GM12878 (cell line): ENCODE data around the gene NARF. TPM values are rescaled to one million over a fixed set of nuclear protein-coding genes. Genes with fewer than 3 reads are reported as not detected.

Experiments
- ASH2L ChIP-seq: fragments of 300-600, 200-600 bp; sonication (generic); IDR thresholded peaks from 2 replicates; pipeline ENCODE4 v1.6.1; 2017; ENCODE audit warnings: low read depth, mild to moderate bottlenecking, borderline replicate concordance
- CHD4 ChIP-seq: fragments of 200-600 bp; sonication (generic); IDR thresholded peaks from 2 replicates; pipeline ENCODE4 v1.6.1; 2016; ENCODE audit warnings: mild to moderate bottlenecking
- EGR1 ChIP-seq, 2 experiments: IDR thresholded peaks; 1 replicate in 1 of 2; 2 replicates in 1 of 2; pipeline ENCODE4 v1.6.1; 2011 to 2012; ENCODE audit warnings: low read depth in 2 of 2, low read length in 2 of 2, borderline replicate concordance in 1 of 2, mild to moderate bottlenecking in 1 of 2, moderate library complexity in 1 of 2
- FOXK2 ChIP-seq: fragments of 450-650 bp; IDR thresholded peaks from 2 replicates; pipeline ENCODE4 v1.6.1; 2017; ENCODE audit warnings: mild to moderate bottlenecking, moderate library complexity
- IRF4 ChIP-seq: IDR thresholded peaks from 2 replicates; pipeline ENCODE4 v1.6.1; 2011; ENCODE audit warnings: low read depth, low read length
- MTA2 ChIP-seq: fragments of 450-650 bp; IDR thresholded peaks from 2 replicates; pipeline ENCODE4 v1.6.1; 2016; ENCODE audit warnings: low read depth, mild to moderate bottlenecking, moderate library complexity
- NFIC ChIP-seq: IDR thresholded peaks from 2 replicates; pipeline ENCODE4 v1.6.1; 2012; ENCODE audit warnings: low read depth, mild to moderate bottlenecking, inconsistent platforms, low read length, moderate library complexity
- NR2C1 ChIP-seq: fragments of 450-650 bp; IDR thresholded peaks from 2 replicates; pipeline ENCODE4 v1.6.1; 2017; ENCODE audit warnings: antibody characterized with exemption, mild to moderate bottlenecking, moderate library complexity
- NRF1 ChIP-seq: conservative IDR thresholded peaks from 2 replicates; pipeline ENCODE4 v1.6.1; 2011; ENCODE audit warnings: mild to moderate bottlenecking, low read depth, low read length, improper control_type of control experiment
- POLR2A ChIP-seq: IDR thresholded peaks from 2 replicates; pipeline ENCODE4 v1.6.1; 2011; ENCODE audit warnings: low read depth, mild to moderate bottlenecking, low read length
- RFX5 ChIP-seq: IDR thresholded peaks from 2 replicates; pipeline ENCODE4 v1.6.1; 2011; ENCODE audit warnings: low read depth, low read length, improper control_type of control experiment
- RUNX3 ChIP-seq: IDR thresholded peaks from 2 replicates; pipeline ENCODE4 v1.6.1; 2012; ENCODE audit warnings: low read length, inconsistent platforms
- TAF1 ChIP-seq: IDR thresholded peaks from 2 replicates; pipeline ENCODE4 v1.6.1; 2011; ENCODE audit warnings: mild to moderate bottlenecking, low read depth, low read length, borderline replicate concordance
- TCF7 ChIP-seq: IDR thresholded peaks from 2 replicates; pipeline ENCODE4 v1.6.1; 2014; ENCODE audit warnings: antibody characterized with exemption, borderline replicate concordance
- ZNF207 ChIP-seq: fragments of 450-650 bp; IDR thresholded peaks from 2 replicates; pipeline ENCODE4 v1.6.1; 2014; ENCODE audit warnings: antibody characterized with exemption, mild to moderate bottlenecking, borderline replicate concordance
- polyA plus RNA-seq, 11 experiments: library from polyadenylated mRNA; depleted of rRNA in 4 of 11; unstranded in 6 of 11; stranded (reverse) in 5 of 11; fragments of >200 nt; fragmentation: Nextera tagmentation in 4 of 11; fragmentation: Illumina TruSeq in 1 of 11; extraction: Ambion mirVana in 4 of 11; extraction: Trizol in 1 of 11; gene quantifications; 1 replicate in 1 of 11; 2 replicates in 10 of 11; pipeline versions ENCODE4 v1.2.1 to v1.2.3, GENCODE V29; 2011 to 2016; ENCODE audit warnings: inconsistent platforms in 2 of 11, missing spikeins in 2 of 11, low read depth in 1 of 11
- total RNA-seq, 4 experiments: library from RNA; depleted of rRNA in 3 of 4; stranded (reverse); fragments of >200 nt in 3 of 4; fragmentation: Illumina TruSeq in 1 of 4; extraction: Trizol in 1 of 4; gene quantifications; 2 replicates each; pipeline versions ENCODE4 v1.2.1 to v1.2.3, GENCODE V29; 2013 to 2021
- TF ChIP-seq, protein P1 (sequence below): fragments of 450-650 bp; formaldehyde crosslinking; IDR thresholded peaks from 2 replicates; pipeline ENCODE4 v1.4.0; 2022; ENCODE audit warnings: mild to moderate bottlenecking, moderate library complexity
- TF ChIP-seq, protein P2 (sequence below): IDR thresholded peaks from 2 replicates; pipeline ENCODE4 v1.6.1; 2012; ENCODE audit warnings: low read length, inconsistent platforms
- TF ChIP-seq, protein P3 (sequence below): IDR thresholded peaks from 2 replicates; pipeline ENCODE4 v1.6.1; 2011; ENCODE audit warnings: borderline replicate concordance, low read depth, mild to moderate bottlenecking, moderate library complexity, mixed read lengths, low read length; ENCODE audit not compliant: insufficient read depth; ENCODE audit errors: extremely low read length
- TF ChIP-seq, protein P4 (sequence below): fragments of 450-650 bp; formaldehyde crosslinking; IDR thresholded peaks from 2 replicates; pipeline ENCODE4 v1.4.0; 2020; ENCODE audit warnings: mild to moderate bottlenecking, moderate library complexity
- TF ChIP-seq, protein P5 (sequence below): fragments of 150-350 bp; IDR thresholded peaks from 2 replicates; pipeline ENCODE4 v1.6.1; 2014; ENCODE audit warnings: mild to moderate bottlenecking, low read depth, low read length

NARF gene
- total and polyA plus RNA-seq, 10 of the 15 experiments (the other 5 are each of a cell fraction or from before 2014, with no cell fraction given): 16.7 to 126 (median 47.5) TPM

DNA sequence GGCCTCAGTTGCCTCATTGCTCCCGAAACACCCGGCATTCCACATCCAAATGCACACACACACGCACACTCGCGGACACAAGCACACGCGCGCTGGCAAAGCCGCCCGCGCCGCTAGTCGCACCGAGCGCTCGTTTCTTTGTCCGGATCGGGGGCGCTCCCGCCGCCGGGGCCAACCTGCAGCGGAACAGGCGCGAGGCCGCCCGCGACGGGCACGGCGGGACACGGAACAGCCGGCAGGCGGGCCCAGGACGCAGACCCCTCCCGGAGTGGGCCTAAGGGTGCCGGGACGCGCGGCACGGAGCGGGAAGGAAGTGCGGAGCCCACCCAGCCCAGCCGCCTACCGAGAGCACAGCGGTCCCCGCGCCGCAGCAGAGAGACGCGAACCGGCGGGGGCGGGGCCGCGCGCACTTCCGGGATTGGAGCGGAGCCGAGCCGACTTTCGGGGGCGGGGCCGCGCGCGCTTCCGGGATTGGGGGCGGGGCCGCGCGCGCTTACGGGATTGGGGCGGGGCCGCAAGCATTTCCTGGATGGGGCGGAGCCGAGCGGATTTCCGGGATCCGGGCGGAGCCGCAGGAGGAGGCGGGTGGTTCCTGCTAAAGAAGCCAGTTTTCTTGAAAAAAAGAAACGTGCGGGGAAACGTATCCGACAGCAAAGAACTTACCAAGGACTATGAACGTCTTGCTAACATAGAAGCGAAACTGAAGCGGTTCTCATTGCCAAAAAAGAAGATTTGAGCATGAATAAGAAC lies 8.0 kb upstream of the NARF start, which contains the start of gene CYBC1 (continued):
- TF ChIP-seq ZNF207 (peak; percentile 83), TAF1 (peak; percentile 91; the same call in 1 of the 2 replicates), EGR1 (IDR thresholded peaks at IDR 0.05; ENCODE audit: borderline replicate concordance in 1 of 2, low read depth in 2 of 2, low read length in 2 of 2) (peak in 1 of 2 experiments; percentile 80; a peak in 2 of 3 replicates), CHD4 (no peak), NRF1 (no peak), NFIC (no peak), ASH2L (no peak), RFX5 (no peak), POLR2A (peak; percentile 98), NR2C1 (no peak), FOXK2 (no peak), IRF4 (no peak), MTA2 (no peak), TCF7 (no peak), RUNX3 (peak; percentile 31)
- TF ChIP-seq, protein P1, sequence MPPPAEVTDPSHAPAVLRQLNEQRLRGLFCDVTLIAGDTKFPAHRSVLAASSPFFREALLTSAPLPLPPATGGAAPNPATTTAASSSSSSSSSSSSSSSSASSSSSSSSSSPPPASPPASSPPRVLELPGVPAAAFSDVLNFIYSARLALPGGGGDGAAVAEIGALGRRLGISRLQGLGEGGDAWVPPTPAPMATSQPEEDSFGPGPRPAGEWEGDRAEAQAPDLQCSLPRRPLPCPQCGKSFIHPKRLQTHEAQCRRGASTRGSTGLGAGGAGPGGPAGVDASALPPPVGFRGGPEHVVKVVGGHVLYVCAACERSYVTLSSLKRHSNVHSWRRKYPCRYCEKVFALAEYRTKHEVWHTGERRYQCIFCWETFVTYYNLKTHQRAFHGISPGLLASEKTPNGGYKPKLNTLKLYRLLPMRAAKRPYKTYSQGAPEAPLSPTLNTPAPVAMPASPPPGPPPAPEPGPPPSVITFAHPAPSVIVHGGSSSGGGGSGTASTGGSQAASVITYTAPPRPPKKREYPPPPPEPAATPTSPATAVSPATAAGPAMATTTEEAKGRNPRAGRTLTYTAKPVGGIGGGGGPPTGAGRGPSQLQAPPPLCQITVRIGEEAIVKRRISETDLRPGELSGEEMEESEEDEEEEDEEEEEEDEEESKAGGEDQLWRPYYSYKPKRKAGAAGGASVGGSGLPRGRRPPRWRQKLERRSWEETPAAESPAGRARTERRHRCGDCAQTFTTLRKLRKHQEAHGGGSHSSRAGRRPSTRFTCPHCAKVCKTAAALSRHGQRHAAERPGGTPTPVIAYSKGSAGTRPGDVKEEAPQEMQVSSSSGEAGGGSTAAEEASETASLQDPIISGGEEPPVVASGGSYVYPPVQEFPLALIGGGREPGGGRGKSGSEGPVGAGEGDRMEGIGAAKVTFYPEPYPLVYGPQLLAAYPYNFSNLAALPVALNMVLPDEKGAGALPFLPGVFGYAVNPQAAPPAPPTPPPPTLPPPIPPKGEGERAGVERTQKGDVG (CRISPR knock-in tag): no peak
- TF ChIP-seq, protein P2, sequence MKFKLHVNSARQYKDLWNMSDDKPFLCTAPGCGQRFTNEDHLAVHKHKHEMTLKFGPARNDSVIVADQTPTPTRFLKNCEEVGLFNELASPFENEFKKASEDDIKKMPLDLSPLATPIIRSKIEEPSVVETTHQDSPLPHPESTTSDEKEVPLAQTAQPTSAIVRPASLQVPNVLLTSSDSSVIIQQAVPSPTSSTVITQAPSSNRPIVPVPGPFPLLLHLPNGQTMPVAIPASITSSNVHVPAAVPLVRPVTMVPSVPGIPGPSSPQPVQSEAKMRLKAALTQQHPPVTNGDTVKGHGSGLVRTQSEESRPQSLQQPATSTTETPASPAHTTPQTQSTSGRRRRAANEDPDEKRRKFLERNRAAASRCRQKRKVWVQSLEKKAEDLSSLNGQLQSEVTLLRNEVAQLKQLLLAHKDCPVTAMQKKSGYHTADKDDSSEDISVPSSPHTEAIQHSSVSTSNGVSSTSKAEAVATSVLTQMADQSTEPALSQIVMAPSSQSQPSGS: no peak
- TF ChIP-seq, protein P3, sequence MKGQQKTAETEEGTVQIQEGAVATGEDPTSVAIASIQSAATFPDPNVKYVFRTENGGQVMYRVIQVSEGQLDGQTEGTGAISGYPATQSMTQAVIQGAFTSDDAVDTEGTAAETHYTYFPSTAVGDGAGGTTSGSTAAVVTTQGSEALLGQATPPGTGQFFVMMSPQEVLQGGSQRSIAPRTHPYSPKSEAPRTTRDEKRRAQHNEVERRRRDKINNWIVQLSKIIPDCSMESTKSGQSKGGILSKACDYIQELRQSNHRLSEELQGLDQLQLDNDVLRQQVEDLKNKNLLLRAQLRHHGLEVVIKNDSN: no peak
- TF ChIP-seq, protein P4, sequence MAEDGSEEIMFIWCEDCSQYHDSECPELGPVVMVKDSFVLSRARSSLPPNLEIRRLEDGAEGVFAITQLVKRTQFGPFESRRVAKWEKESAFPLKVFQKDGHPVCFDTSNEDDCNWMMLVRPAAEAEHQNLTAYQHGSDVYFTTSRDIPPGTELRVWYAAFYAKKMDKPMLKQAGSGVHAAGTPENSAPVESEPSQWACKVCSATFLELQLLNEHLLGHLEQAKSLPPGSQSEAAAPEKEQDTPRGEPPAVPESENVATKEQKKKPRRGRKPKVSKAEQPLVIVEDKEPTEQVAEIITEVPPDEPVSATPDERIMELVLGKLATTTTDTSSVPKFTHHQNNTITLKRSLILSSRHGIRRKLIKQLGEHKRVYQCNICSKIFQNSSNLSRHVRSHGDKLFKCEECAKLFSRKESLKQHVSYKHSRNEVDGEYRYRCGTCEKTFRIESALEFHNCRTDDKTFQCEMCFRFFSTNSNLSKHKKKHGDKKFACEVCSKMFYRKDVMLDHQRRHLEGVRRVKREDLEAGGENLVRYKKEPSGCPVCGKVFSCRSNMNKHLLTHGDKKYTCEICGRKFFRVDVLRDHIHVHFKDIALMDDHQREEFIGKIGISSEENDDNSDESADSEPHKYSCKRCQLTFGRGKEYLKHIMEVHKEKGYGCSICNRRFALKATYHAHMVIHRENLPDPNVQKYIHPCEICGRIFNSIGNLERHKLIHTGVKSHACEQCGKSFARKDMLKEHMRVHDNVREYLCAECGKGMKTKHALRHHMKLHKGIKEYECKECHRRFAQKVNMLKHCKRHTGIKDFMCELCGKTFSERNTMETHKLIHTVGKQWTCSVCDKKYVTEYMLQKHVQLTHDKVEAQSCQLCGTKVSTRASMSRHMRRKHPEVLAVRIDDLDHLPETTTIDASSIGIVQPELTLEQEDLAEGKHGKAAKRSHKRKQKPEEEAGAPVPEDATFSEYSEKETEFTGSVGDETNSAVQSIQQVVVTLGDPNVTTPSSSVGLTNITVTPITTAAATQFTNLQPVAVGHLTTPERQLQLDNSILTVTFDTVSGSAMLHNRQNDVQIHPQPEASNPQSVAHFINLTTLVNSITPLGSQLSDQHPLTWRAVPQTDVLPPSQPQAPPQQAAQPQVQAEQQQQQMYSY (CRISPR knock-in tag): no peak
- TF ChIP-seq, protein P5, sequence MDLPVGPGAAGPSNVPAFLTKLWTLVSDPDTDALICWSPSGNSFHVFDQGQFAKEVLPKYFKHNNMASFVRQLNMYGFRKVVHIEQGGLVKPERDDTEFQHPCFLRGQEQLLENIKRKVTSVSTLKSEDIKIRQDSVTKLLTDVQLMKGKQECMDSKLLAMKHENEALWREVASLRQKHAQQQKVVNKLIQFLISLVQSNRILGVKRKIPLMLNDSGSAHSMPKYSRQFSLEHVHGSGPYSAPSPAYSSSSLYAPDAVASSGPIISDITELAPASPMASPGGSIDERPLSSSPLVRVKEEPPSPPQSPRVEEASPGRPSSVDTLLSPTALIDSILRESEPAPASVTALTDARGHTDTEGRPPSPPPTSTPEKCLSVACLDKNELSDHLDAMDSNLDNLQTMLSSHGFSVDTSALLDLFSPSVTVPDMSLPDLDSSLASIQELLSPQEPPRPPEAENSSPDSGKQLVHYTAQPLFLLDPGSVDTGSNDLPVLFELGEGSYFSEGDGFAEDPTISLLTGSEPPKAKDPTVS: no peak
